MM.1S (cell line): Measurements from ENCODE around the gene HOXD4.

Experiments
- DNase-seq: peaks from one replicate; pipeline ENCODE4 v3.0.0-alpha.2; 2015
- H2AFZ ChIP-seq: fragments of 300-600 bp; sonication (generic); 2 replicates; pipeline ENCODE4 v1.6.0; 2016; ENCODE audit warnings: antibody characterized with exemption, low read length
- H3F3A ChIP-seq: fragments of 300-600 bp; sonication (generic); 2 replicates; pipeline ENCODE4 v1.6.1; 2016; ENCODE audit warnings: mild to moderate bottlenecking, antibody characterized with exemption, low read length, moderate library complexity, mixed read lengths; ENCODE audit not compliant: insufficient read depth
- H3K27ac ChIP-seq: fragments of 300-600 bp; sonication (generic); 2 replicates; pipeline ENCODE4 v1.5.1; 2016; ENCODE audit warnings: mild to moderate bottlenecking, low read length
- H3K27me3 ChIP-seq: fragments of 300-600 bp; sonication (generic); replicated peaks from 2 replicates; pipeline ENCODE4 v1.6.0; 2016; ENCODE audit warnings: low read length; ENCODE audit not compliant: insufficient read depth
- H3K36me3 ChIP-seq: fragments of 300-600 bp; sonication (generic); replicated peaks from 2 replicates; pipeline ENCODE4 v1.6.1; 2016; ENCODE audit warnings: mild to moderate bottlenecking, low read length, mixed read lengths; ENCODE audit not compliant: insufficient read depth
- H3K4me1 ChIP-seq: fragments of 300-600 bp; sonication (generic); 2 replicates; pipeline ENCODE4 v1.6.1; 2016; ENCODE audit warnings: low read length, mixed read lengths
- H3K4me2 ChIP-seq: fragments of 300-600 bp; sonication (generic); 2 replicates; pipeline ENCODE4 v1.6.0; 2016; ENCODE audit warnings: low read depth, low read length
- H3K4me3 ChIP-seq: fragments of 300-600 bp; sonication (generic); 2 replicates; pipeline ENCODE4 v1.5.1; 2016; ENCODE audit warnings: low read length, mixed read lengths
- H3K79me2 ChIP-seq: fragments of 300-600 bp; sonication (generic); 2 replicates; pipeline ENCODE4 v1.6.1; 2016; ENCODE audit warnings: mixed run types, low read length, mixed read lengths
- H3K9ac ChIP-seq: fragments of 300-600 bp; sonication (generic); 2 replicates; pipeline ENCODE4 v1.6.1; 2016; ENCODE audit warnings: low read length, mixed read lengths
- H3K9me2 ChIP-seq: fragments of 300-600 bp; sonication (generic); replicated peaks from 2 replicates; pipeline ENCODE4 v1.6.1; 2016; ENCODE audit warnings: mild to moderate bottlenecking, low read length, mixed read lengths; ENCODE audit not compliant: insufficient read depth
- H3K9me3 ChIP-seq: fragments of 300-600 bp; sonication (generic); replicated peaks from 2 replicates; pipeline ENCODE4 v1.6.1; 2016; ENCODE audit warnings: mild to moderate bottlenecking, low read length, mixed read lengths; ENCODE audit not compliant: insufficient read depth
- H4K20me1 ChIP-seq: fragments of 300-600 bp; sonication (generic); 2 replicates; pipeline ENCODE4 v1.6.1; 2016; ENCODE audit warnings: mild to moderate bottlenecking, low read length, moderate library complexity, mixed read lengths; ENCODE audit not compliant: insufficient read depth
- CTCF ChIP-seq: fragments of 300-600 bp; sonication (generic); IDR thresholded peaks from 2 replicates; pipeline ENCODE4 v1.5.1; 2016; ENCODE audit warnings: antibody characterized with exemption, low read length, mixed read lengths
- EZH2 ChIP-seq: fragments of 300-600 bp; sonication (generic); optimal IDR thresholded peaks from 2 replicates; pipeline ENCODE3; 2017; ENCODE audit warnings: low read depth, mild to moderate bottlenecking, antibody characterized with exemption, low read length, mixed read lengths
- EZH2phosphoT487 ChIP-seq: fragments of 300-600 bp; sonication (generic); IDR thresholded peaks from 2 replicates; pipeline ENCODE4 v1.6.1; 2018; ENCODE audit warnings: antibody characterized with exemption, low read length

HOXD4 gene

GRCh38 chr2:176146101-176146500 lies 5.2 kb upstream of the HOXD4 start:
- H2AFZ ChIP-seq = no peak overlapping the region
- H3K27ac ChIP-seq = no peak overlapping the region
- DNase-seq = no peak
- H3K27me3 ChIP-seq = peaks cover 15% of the 10 kb centered on the region
- no peak for TF ChIP-seq EZH2
- TF ChIP-seq EZH2phosphoT487 = no peak
- TF ChIP-seq CTCF = no peak
- no peaks in the 10 kb centered on the region for H4K20me1 ChIP-seq
- H3K4me2 ChIP-seq = no peak overlapping the region
- H3K9ac ChIP-seq = no peak overlapping the region
- H3K9me2 ChIP-seq = no peaks in the 10 kb centered on the region
- H3K36me3 ChIP-seq = no peaks in the 10 kb centered on the region
- H3K79me2 ChIP-seq = no peaks in the 10 kb centered on the region
- H3K4me3 ChIP-seq = no peak overlapping the region
- no peaks in the 10 kb centered on the region for H3K9me3 ChIP-seq
- no peaks in the 10 kb centered on the region for H3K4me1 ChIP-seq
- H3F3A ChIP-seq = no peaks in the 10 kb centered on the region

GRCh38 chr2:176146645-176147044 lies 4.7 kb upstream of the HOXD4 start:
- H3K9me2 ChIP-seq = no peaks in the 10 kb centered on the region
- DNase-seq = no peak
- H4K20me1 ChIP-seq = no peaks in the 10 kb centered on the region
- peaks cover 15% of the 10 kb centered on the region for H3K27me3 ChIP-seq
- no peak for TF ChIP-seq CTCF
- no peak for TF ChIP-seq EZH2
- TF ChIP-seq EZH2phosphoT487 = no peak
- H3K27ac ChIP-seq = no peak overlapping the region
- no peaks in the 10 kb centered on the region for H3K4me1 ChIP-seq
- H3K9me3 ChIP-seq = no peaks in the 10 kb centered on the region
- no peak overlapping the region for H3K4me2 ChIP-seq
- H2AFZ ChIP-seq = no peak overlapping the region
- H3K4me3 ChIP-seq = no peak overlapping the region
- no peaks in the 10 kb centered on the region for H3F3A ChIP-seq
- H3K9ac ChIP-seq = no peak overlapping the region
- H3K79me2 ChIP-seq = no peaks in the 10 kb centered on the region
- no peaks in the 10 kb centered on the region for H3K36me3 ChIP-seq

DNA sequence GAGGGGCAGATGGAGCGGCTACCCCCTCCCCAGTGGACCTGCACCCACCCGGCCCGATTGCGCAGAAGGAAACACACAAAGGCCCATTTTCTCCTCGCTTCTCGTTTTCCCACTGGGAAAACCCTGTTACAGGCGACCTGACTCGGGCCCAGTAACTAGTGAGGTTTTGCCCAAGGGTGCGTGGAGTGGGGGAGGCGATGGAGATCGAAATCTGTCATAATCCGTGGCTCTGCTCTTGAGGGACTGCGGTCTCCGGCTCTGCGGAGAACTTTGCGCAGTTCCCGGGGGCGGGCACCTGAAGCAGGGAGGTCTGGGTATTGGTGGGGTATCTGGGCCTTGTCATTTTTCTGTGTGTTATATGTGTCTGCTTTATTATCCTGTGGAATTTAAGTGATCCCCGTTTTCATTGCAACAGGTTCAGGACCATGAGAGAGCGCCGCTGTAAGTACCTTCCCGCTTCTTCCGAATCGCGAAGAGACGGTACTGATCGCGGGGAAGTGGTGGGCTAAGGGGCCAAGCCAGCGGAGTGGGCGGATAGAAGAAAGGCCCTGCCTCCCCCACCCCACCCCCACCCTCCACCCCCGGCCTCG lies 4.0 kb upstream of the HOXD4 start:
- Histone ChIP-seq H3K27ac (no peak overlapping the region), H3K9me2 (no peaks in the 10 kb centered on the region), H3K9ac (no peak overlapping the region), H3K9me3 (no peaks in the 10 kb centered on the region), H3K36me3 (no peaks in the 10 kb centered on the region), H3K4me2 (no peak overlapping the region), H3K4me3 (no peak overlapping the region), H2AFZ (no peak overlapping the region), H4K20me1 (no peaks in the 10 kb centered on the region), H3K4me1 (no peaks in the 10 kb centered on the region), H3K79me2 (no peaks in the 10 kb centered on the region), H3K27me3 (peaks cover 15% of the 10 kb centered on the region), H3F3A (no peaks in the 10 kb centered on the region)
- TF ChIP-seq CTCF = no peak
- TF ChIP-seq EZH2 = no peak
- TF ChIP-seq EZH2phosphoT487 = no peak
- no peak for DNase-seq
